ENCODE data around the gene VPREB3.
A peak's percentile ranks its signal among the peaks of the same experiment; 100 is the strongest.

Gene VPREB3

DNA sequence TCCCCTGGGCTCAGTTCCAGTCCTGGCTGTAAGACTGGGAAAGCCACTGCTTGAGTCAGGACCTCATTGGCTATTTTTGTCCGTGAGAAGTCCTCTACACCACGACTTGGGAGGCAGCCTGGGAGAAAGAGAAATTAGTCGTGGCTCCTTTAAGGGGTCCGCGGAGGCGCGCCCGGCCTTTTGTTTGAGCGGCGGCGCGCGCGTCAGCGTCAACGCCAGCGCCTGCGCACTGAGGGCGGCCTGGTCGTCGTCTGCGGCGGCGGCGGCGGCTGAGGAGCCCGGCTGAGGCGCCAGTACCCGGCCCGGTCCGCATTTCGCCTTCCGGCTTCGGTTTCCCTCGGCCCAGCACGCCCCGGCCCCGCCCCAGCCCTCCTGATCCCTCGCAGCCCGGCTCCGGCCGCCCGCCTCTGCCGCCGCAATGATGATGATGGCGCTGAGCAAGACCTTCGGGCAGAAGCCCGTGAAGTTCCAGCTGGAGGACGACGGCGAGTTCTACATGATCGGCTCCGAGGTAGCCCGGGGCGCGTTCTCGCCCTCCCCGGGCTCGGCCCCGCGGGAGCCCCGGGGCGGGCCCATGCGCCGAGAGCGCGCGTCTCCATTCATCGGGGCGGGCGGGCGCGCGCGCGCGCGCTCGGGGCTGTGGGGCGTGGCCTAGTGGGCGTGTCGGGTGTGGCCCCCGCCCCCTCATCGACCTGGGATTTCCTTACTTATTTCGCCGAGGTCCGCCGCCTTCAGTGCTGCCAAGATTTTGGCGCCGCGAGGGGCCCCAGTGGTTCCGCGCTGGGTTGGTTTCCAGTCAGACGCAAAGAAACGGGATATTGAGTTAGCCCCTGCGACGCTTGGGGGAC, 32.8 kb upstream of the VPREB3 start, which contains the start of gene SMARCB1:
Gene SMARCB1, plus strand, starts transcription at position 215 of the 848 bp plus-strand sequence. Its CDS starts 204 bp downstream, at position 419.
- TF ChIP-seq, protein P1, sequence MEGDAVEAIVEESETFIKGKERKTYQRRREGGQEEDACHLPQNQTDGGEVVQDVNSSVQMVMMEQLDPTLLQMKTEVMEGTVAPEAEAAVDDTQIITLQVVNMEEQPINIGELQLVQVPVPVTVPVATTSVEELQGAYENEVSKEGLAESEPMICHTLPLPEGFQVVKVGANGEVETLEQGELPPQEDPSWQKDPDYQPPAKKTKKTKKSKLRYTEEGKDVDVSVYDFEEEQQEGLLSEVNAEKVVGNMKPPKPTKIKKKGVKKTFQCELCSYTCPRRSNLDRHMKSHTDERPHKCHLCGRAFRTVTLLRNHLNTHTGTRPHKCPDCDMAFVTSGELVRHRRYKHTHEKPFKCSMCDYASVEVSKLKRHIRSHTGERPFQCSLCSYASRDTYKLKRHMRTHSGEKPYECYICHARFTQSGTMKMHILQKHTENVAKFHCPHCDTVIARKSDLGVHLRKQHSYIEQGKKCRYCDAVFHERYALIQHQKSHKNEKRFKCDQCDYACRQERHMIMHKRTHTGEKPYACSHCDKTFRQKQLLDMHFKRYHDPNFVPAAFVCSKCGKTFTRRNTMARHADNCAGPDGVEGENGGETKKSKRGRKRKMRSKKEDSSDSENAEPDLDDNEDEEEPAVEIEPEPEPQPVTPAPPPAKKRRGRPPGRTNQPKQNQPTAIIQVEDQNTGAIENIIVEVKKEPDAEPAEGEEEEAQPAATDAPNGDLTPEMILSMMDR (conservative IDR thresholded peaks at IDR 0.05): no peak
- H3K27ac ChIP-seq: peak within 1 kb of the TSS; percentile 99

DNA sequence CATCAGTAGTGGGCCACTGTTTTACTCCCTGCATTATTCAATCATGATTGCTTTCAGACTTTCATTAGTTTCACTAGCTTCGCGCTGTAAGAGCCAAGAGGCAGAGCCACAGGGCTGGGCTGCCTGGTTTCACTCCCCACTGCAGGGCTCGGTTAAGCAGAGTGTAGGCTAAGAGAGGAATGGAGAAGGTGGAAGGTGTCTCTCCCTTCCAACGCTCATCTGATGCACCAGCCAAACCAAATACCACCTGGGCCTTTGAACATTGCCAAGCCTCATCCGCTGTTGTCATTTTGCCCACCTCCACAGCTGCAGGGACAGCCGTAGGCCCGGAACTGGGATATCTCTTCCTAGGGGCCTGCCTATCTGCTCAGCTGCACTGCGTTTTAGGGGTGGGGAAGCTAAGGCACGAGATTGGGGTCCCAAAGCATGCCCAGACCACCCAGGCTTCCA, 32.1 kb upstream of the VPREB3 start:
- peak overlapping the region; percentile 99 for H3K27ac ChIP-seq

DNA sequence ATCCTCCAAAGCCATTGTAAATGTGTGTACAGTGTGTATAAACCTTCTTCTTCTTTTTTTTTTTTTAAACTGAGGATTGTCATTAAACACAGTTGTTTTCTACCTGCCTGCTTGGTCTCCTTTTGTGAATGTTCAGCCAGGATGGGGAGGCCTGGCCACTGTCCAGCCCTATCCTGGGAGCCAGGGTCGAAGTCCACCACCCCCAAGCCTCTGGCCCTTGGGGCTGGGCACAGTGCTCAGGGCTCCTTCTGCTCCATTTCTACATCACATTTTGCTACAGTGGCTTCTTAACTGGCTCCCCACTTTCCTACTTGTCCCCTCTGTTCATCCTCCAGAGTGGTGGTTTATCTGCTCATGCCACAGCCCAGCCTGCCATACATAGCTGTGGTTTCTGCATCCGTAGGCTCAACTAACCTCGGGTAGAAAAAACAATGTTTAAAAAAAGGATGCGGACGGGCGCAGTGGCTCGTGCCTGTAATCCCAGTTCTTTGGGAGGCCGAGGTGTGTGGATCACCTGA, 30.0 kb upstream of the VPREB3 start:
- TF ChIP-seq, protein P1 (conservative IDR thresholded peaks at IDR 0.05): no peak

More for the DNA sequence above, 32.1 kb upstream of the VPREB3 start:
- TF ChIP-seq, protein P1 (conservative IDR thresholded peaks at IDR 0.05): no peak

DNA sequence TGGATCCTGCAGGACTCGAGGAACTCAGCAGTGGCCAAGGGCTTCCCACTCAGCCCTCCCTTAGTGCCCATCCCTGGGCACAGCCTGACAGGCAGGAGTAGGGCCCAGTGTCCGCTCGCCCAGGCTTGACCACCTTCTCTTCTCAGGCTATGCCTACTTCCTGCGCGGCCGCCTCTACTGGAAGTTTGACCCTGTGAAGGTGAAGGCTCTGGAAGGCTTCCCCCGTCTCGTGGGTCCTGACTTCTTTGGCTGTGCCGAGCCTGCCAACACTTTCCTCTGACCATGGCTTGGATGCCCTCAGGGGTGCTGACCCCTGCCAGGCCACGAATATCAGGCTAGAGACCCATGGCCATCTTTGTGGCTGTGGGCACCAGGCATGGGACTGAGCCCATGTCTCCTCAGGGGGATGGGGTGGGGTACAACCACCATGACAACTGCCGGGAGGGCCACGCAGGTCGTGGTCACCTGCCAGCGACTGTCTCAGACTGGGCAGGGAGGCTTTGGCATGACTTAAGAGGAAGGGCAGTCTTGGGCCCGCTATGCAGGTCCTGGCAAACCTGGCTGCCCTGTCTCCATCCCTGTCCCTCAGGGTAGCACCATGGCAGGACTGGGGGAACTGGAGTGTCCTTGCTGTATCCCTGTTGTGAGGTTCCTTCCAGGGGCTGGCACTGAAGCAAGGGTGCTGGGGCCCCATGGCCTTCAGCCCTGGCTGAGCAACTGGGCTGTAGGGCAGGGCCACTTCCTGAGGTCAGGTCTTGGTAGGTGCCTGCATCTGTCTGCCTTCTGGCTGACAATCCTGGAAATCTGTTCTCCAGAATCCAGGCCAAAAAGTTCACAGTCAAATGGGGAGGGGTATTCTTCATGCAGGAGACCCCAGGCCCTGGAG, 29.3 kb upstream of the VPREB3 start:
- TF ChIP-seq, protein P1 (conservative IDR thresholded peaks at IDR 0.05): no peak
- no peak overlapping the region for H3K27ac ChIP-seq

More for the DNA sequence above, 30.0 kb upstream of the VPREB3 start:
- H3K27ac ChIP-seq: no peak overlapping the region

DNA sequence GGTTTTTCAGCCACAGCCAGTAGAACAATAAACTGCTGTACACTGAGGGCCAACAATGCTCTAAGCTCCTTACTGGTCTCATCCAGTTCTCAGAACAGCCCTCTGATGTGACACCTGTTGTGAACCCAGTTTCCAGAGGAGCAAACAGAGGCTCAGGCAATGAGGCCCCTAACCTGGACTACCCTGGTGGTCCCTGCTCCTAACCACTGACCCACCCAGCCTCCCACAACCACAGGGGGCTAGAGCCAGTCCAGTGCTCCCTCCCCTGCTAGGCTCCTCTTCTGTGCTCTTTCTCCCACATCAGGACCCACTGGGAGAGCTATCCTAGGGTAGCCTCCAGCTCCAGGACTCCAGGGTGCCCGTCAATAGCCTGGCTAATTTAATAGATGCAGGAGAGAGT, 28.5 kb upstream of the VPREB3 start:
- TF ChIP-seq, protein P1 (conservative IDR thresholded peaks at IDR 0.05): no peak
- H3K27ac ChIP-seq: no peak overlapping the region

- no peak overlapping the region for H3K27ac ChIP-seq
- TF ChIP-seq, protein P1 (conservative IDR thresholded peaks at IDR 0.05): no peak
Observed at GRCh38 chr22:23782252-23782651, 28.0 kb upstream of the VPREB3 start.

Measured in VCaP (cell line).